ENCODE data around the gene ULK4. TPM values are rescaled to one million over a fixed set of nuclear protein-coding genes. Genes with fewer than 3 reads are reported as not detected.

The ULK4 gene
- total and polyA plus RNA-seq, 2 of the 8 experiments (the other 6 are each of a cell fraction or from before 2014, with no cell fraction given), result 3.0 to 10.8 TPM

DNA sequence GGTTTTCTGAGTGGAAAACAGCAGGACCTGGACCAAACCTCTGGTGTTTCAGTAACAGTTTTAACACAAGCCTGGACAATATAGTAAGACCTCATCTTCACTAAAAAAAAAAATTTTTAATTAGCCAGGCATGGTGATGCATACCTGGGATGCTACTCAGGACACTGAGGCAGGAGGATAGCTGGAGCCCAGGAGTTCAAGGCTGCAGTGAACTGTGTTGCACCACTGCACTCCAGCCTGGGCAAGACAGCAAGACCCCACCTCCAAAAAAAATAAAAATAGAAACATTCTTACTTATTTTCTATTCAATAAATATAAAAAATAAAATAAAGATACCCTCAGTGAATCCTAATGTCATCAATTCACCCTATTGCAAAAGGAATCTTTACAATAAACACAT is 21.5 kb downstream of the ULK4 start:
- ChIA-PET POLR2A (ENCODE audit: partially characterized antibody) (no interaction called here), CTCF (ENCODE audit: partially characterized antibody) (interaction anchor here (1.2 kb wide), 2 partner anchors 245 to 249 kb away, joined by 3 read pairs; no protein-coding TSS in a partner anchor)
- Histone ChIP-seq H3K27ac (ENCODE audit: low read depth, low read length) (no peak overlapping the region), H2AK5ac (ENCODE audit: low read depth, low read length) (no peak overlapping the region), H3K79me1 (ENCODE audit: low read depth, low read length) (no peaks in the 10 kb centered on the region; the same call in 1 of the 2 replicates), H4K91ac (replicated peaks; ENCODE audit: insufficient read length, low read length) (no peak overlapping the region), H3K4me1 (replicated peaks in 1 of 4; ENCODE audit: control insufficient read depth in 3 of 4, insufficient read depth in 4 of 4, low read length in 3 of 4) (peaks cover 0 to 6% (median 0%) of the 10 kb centered on the region in 4 experiments; a peak in 1 of 7 replicates), H3K18ac (ENCODE audit: extremely low read depth, low read length) (no peak overlapping the region), H3K36me3 (ENCODE audit: control insufficient read depth in 2 of 4, insufficient read depth in 4 of 4, low read length in 3 of 4) (peaks cover 0 to 6% (median 0%) of the 10 kb centered on the region in 4 experiments; a peak in 4 of 8 replicates), H3K9ac (replicated peaks in 1 of 4; ENCODE audit: extremely low read depth in 1 of 4, low read depth in 3 of 4, low read length in 3 of 4) (no peak overlapping the region), H2BK120ac (replicated peaks; ENCODE audit: low read depth, low read length) (no peak overlapping the region), H2BK20ac (ENCODE audit: low read length) (no peak overlapping the region), H3K23me2 (ENCODE audit: low read depth, low read length) (0 out of 2 replicates have a peak, but pooled peaks cover 2% of the 10 kb centered on the region), H3K27me3 (replicated peaks in 1 of 4; ENCODE audit: control insufficient read depth in 3 of 4, extremely low read depth in 1 of 4, insufficient read depth in 3 of 4, low read length in 3 of 4) (no peaks in the 10 kb centered on the region), H4K8ac (ENCODE audit: extremely low read depth, insufficient read depth, low read length) (no peak overlapping the region), H3K23ac (ENCODE audit: insufficient read length) (no peak overlapping the region), H2BK12ac (ENCODE audit: low read depth, low read length) (no peak overlapping the region), H3K79me2 (ENCODE audit: control insufficient read depth in 1 of 2, insufficient read depth in 2 of 2, low read length in 2 of 2) (no peaks in the 10 kb centered on the region), H3K14ac (ENCODE audit: insufficient read length) (no peak overlapping the region), H2AFZ (ENCODE audit: low read length) (no peak overlapping the region), H3K56ac (replicated peaks; ENCODE audit: insufficient read length, low read depth, low read length) (no peak overlapping the region), H3K4me2 (ENCODE audit: insufficient read depth in 1 of 2, low read depth in 2 of 2, low read length in 2 of 2) (no peak overlapping the region), H3K4me3 (ENCODE audit: extremely low read depth in 1 of 4, insufficient read depth in 2 of 4, low read depth in 3 of 4, low read length in 4 of 4) (no peak overlapping the region), H4K5ac (ENCODE audit: insufficient read length, low read depth, low read length) (no peak overlapping the region), H2BK5ac (ENCODE audit: low read depth, low read length) (no peak overlapping the region), H2BK15ac (ENCODE audit: low read length) (no peak overlapping the region), H3K9me3 (ENCODE audit: insufficient read depth in 2 of 2, low read depth in 1 of 2, low read length in 1 of 2) (peaks cover 6 to 7% of the 10 kb centered on the region in 2 experiments; a peak in 3 of 4 replicates), H4K20me1 (replicated peaks in 1 of 2; ENCODE audit: control insufficient read depth in 1 of 2, insufficient read depth in 2 of 2, low read length in 2 of 2) (no peaks in the 10 kb centered on the region), H3K4ac (replicated peaks; ENCODE audit: insufficient read length, low read depth, low read length) (no peak overlapping the region)
- TF ChIP-seq GABPA (IDR thresholded peaks at IDR 0.05; ENCODE audit: borderline replicate concordance, insufficient read depth, low read length) (no peak), CBX5 (IDR thresholded peaks at IDR 0.05; ENCODE audit: low read depth, low read length) (no peak), JUN (IDR thresholded peaks at IDR 0.05; ENCODE audit: low read depth, low read length) (no peak), SP2 (IDR thresholded peaks at IDR 0.05; ENCODE audit: low read length) (no peak), NRF1 (IDR thresholded peaks at IDR 0.05; ENCODE audit: low read depth, low read length) (no peak), POLR2A (IDR thresholded peaks at IDR 0.05; ENCODE audit: control extremely low read depth in 1 of 2, low read depth in 2 of 2, low read length in 2 of 2) (no peak), TCF12 (IDR thresholded peaks at IDR 0.05; ENCODE audit: low read depth, low read length) (no peak), SUZ12 (IDR thresholded peaks at IDR 0.05; ENCODE audit: low read length) (no peak), TEAD4 (IDR thresholded peaks at IDR 0.05; ENCODE audit: low read depth, low read length) (no peak), RNF2 (IDR thresholded peaks at IDR 0.05; ENCODE audit: borderline replicate concordance, low read depth, low read length, missing control alignments, poor library complexity, severe bottlenecking) (no peak)
- TF ChIP-seq, protein P1, sequence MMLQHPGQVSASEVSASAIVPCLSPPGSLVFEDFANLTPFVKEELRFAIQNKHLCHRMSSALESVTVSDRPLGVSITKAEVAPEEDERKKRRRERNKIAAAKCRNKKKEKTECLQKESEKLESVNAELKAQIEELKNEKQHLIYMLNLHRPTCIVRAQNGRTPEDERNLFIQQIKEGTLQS (IDR thresholded peaks at IDR 0.05; ENCODE audit: insufficient read depth, low read depth, low read length), result no peak
- DNase-seq (ENCODE audit: low read depth in 1 of 2, low spot score in 2 of 2) (no peak), FAIRE-seq (no peak)

Measured in H1 (cell line).